ENCODE results near the gene ELF3. TPM values are rescaled to one million over a fixed set of nuclear protein-coding genes. Genes with fewer than 3 reads are reported as not detected.
"Not testable (repeated sequence)": the region's sequence is repeated elsewhere in the genome, so short reads cannot be mapped to it uniquely, and the experiment has no call there.

The ELF3 gene
- total and polyA plus RNA-seq, 12 donors, result 0.06 to 1.4 (median 0.50) TPM; not detected in 3

GRCh38 chr1:202056644-202057334, 46.4 kb downstream of the ELF3 start:
- no peak overlapping the region for H3K27ac ChIP-seq
- intact Hi-C loops (cut with DNase I), result no loop called here
- H3K36me3 ChIP-seq (replicated peaks in 1 of 2), result no peaks in the 10 kb centered on the region
- no peaks in the 10 kb centered on the region for H3K9me3 ChIP-seq (replicated peaks in 1 of 3)
- no peaks in the 10 kb centered on the region for H3K27me3 ChIP-seq
- no peak for DNase-seq
- TF ChIP-seq POLR2A (IDR thresholded peaks at IDR 0.05) (no peak), CTCF (IDR thresholded peaks at IDR 0.05) (no peak)
- H3K4me1 ChIP-seq (replicated peaks in 1 of 2), result no peaks in the 10 kb centered on the region
- 85 to 100% (median 86%) methylated on average over 2 to 17 of the region's 17 CpGs for WGBS, 4 donors
- H3K4me3 ChIP-seq, result no peak overlapping the region

- WGBS, 4 donors, result 73 to 85% (median 80%) methylated on average over 4 to 6 of the region's 6 CpGs
- H3K4me3 ChIP-seq; H3K27ac ChIP-seq; H3K36me3 ChIP-seq (replicated peaks in 1 of 2); H3K9me3 ChIP-seq (replicated peaks in 1 of 3); H3K4me1 ChIP-seq (replicated peaks in 1 of 2); DNase-seq; H3K27me3 ChIP-seq; intact Hi-C loops (cut with DNase I): not testable (repeated sequence)
These were observed 46.9 kb downstream of the ELF3 start for GRCh38 chr1:202057335-202057704.

- no peak overlapping the region for H3K27ac ChIP-seq
- TF ChIP-seq POLR2A (IDR thresholded peaks at IDR 0.05) (no peak), CTCF (IDR thresholded peaks at IDR 0.05) (no peak)
- intact Hi-C loops (cut with DNase I), result no loop called here
These were observed 47.9 kb downstream of the ELF3 start for GRCh38 chr1:202058001-202058908.

GRCh38 chr1:202061055-202061454, 50.7 kb downstream of the ELF3 start:
- Histone ChIP-seq H3K4me3 (no peak overlapping the region), H3K9me3 (replicated peaks in 1 of 3) (no peaks in the 10 kb centered on the region), H3K27me3 (no peaks in the 10 kb centered on the region), H3K36me3 (replicated peaks in 1 of 2) (no peaks in the 10 kb centered on the region), H3K27ac (no peak overlapping the region), H3K4me1 (replicated peaks in 1 of 2) (no peaks in the 10 kb centered on the region)
- DNase-seq, result no peak
- WGBS, 4 donors, result 64 to 82% (median 73%) methylated on average over 4 of the region's 4 CpGs
- TF ChIP-seq POLR2A (IDR thresholded peaks at IDR 0.05) (no peak), CTCF (IDR thresholded peaks at IDR 0.05) (no peak)
- intact Hi-C loops (cut with DNase I), result no loop called here

More at GRCh38 chr1:202058001-202058908, 47.9 kb downstream of the ELF3 start:
- WGBS, 4 donors, result 91 to 98% (median 97%) methylated on average over 3 of the region's 3 CpGs
- no peak for DNase-seq
- Histone ChIP-seq H3K4me1 (replicated peaks in 1 of 2) (no peaks in the 10 kb centered on the region), H3K4me3 (no peak overlapping the region), H3K36me3 (replicated peaks in 1 of 2) (no peaks in the 10 kb centered on the region), H3K27me3 (no peaks in the 10 kb centered on the region), H3K9me3 (replicated peaks in 1 of 3) (no peaks in the 10 kb centered on the region)

- intact Hi-C loops (cut with DNase I), result not testable (repeated sequence)
- WGBS, 4 donors, result 72 to 86% (median 78%) methylated on average over 6 of the region's 6 CpGs
These were observed 51.4 kb downstream of the ELF3 start for GRCh38 chr1:202061787-202062186.

GRCh38 chr1:202062636-202063035, 52.2 kb downstream of the ELF3 start:
- H3K9me3 ChIP-seq (replicated peaks in 1 of 3); H3K36me3 ChIP-seq (replicated peaks in 1 of 2); H3K27ac ChIP-seq; intact Hi-C loops (cut with DNase I); H3K4me3 ChIP-seq; DNase-seq; H3K27me3 ChIP-seq; H3K4me1 ChIP-seq (replicated peaks in 1 of 2): not testable (repeated sequence)
- WGBS, 4 donors, result 87 to 93% (median 90%) methylated on average over 7 of the region's 7 CpGs

More at GRCh38 chr1:202061787-202062186, 51.4 kb downstream of the ELF3 start:
- H3K4me1 ChIP-seq (replicated peaks in 1 of 2); H3K4me3 ChIP-seq; H3K36me3 ChIP-seq (replicated peaks in 1 of 2); H3K9me3 ChIP-seq (replicated peaks in 1 of 3); DNase-seq; H3K27me3 ChIP-seq; H3K27ac ChIP-seq: not testable (repeated sequence)

Measured in adrenal gland (tissue), 12 donors.